OCI-LY7 (cell line): Measurements from ENCODE around the gene CNOT1.

Experiments
- EZH2phosphoT487 ChIP-seq: fragments of 200-600 bp; sonication (generic); IDR thresholded peaks from 2 replicates; pipeline ENCODE4 v1.6.1; 2018; ENCODE audit warnings: low read depth, borderline replicate concordance, mild to moderate bottlenecking, mixed run types, antibody characterized with exemption, low read length, moderate library complexity, mixed read lengths
- TF ChIP-seq, protein P1 (sequence below): fragments of 200-600 bp; sonication (generic); conservative IDR thresholded peaks from 2 replicates; pipeline ENCODE4 v1.5.1; 2014; ENCODE audit warnings: mild to moderate bottlenecking, antibody characterized with exemption, low read length, moderate library complexity, mixed read lengths

DNA sequence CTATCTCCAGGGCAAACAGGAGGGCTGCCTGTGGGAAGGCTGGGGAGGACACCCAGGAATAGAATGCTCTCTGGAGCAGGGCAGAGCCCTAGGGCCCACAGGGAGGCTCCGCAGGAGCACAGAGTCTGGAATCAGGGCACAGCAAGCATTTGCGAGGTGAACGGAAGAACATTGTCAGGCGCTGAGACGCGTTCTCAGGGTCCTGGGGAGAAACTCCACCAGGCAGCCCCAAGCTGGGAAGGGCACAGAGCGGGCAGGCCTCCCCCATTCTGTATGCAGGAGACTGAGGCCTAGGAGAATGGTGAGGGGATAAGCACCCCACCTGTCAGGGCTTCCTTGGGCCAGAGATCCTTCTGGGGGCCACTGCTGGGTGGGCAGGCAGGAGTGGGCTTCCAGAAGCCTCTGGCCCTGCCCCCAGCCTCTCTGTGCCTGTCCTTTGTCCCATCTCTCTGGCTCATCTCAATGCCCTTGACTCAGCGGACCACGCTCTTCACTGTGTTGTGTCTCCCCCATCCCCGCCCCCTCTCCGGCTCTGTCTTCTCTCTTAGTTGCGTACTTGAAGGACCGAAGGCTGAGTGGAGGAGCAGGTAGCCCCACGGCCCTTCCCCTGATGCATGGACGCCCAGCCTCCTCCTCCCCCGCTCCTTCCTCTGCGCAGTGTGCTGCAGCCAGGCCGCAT lies 119.4 kb downstream of the CNOT1 start:
- TF ChIP-seq, protein P1, sequence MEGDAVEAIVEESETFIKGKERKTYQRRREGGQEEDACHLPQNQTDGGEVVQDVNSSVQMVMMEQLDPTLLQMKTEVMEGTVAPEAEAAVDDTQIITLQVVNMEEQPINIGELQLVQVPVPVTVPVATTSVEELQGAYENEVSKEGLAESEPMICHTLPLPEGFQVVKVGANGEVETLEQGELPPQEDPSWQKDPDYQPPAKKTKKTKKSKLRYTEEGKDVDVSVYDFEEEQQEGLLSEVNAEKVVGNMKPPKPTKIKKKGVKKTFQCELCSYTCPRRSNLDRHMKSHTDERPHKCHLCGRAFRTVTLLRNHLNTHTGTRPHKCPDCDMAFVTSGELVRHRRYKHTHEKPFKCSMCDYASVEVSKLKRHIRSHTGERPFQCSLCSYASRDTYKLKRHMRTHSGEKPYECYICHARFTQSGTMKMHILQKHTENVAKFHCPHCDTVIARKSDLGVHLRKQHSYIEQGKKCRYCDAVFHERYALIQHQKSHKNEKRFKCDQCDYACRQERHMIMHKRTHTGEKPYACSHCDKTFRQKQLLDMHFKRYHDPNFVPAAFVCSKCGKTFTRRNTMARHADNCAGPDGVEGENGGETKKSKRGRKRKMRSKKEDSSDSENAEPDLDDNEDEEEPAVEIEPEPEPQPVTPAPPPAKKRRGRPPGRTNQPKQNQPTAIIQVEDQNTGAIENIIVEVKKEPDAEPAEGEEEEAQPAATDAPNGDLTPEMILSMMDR: no peak
- TF ChIP-seq EZH2phosphoT487: no peak
